ENCODE measurements around the gene ADISSP.

ADISSP gene

DNA sequence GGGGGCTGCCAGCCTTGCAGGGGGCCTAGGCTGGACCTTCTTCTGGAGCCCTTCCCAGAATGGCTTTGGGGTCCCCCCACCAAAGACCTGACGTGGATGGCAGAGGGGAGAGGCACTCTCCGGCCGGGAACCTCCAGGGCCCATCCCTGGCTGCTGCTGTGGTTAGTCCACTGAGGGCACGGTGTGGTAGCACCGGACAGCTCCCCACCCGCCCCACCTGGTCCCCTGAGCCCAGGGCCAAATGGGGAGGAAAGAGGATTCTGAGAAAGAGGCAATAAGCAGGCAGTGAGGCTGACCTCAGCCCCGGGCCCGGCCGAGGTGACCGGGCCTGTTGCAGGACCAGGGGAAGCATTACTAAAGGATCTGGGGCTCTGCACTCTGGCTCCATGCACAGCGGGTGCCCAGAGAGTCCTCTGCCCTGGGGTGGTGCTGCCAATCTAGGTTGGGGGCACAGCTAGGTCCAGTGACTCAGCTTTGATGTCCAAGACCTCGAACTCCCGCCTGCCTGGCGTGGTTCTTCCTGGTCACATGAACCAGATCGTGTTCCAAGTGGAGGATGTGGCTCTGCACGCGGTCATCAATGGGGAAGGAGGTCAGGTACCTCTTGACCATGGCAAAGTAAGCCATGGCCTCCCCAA is 16.8 kb upstream of the ADISSP start:
- no peak overlapping the region for H3K4me3 ChIP-seq (ENCODE audit: low read length)

DNA sequence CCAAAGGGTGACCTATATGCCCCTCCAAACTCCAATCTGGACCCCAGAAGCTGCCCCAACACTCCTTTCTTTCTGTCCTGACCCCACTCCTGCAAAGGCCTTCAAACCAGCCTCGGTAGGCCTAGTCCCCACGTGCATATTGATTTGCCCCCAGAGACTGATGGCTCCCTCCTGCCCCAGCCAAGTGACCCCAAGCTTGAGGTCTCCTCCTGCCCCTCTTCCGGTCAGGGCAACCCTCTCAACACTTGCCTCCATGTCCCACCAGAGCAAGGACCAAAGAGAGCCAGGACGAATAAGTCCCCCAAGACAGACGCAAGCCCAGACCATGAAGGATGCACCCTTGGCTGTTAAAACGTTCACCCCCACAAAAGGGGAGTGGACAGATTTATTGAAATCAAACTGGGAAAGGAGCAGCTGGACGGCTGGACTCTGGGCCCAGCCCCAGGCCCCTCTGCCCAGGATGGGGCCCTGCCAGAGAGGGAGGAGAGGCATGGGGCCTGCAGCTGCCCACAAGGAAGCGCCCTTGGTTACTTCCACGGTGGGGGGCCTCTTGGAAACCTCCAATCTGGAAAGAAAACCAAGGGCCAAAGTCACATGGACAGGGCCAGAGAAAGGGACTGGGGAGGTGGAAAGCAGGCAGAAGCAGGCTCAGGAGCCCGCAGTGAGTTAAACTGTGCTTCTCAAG is 16.1 kb upstream of the ADISSP start:
- Histone ChIP-seq H3K4me1 (ENCODE audit: control insufficient read depth, low read length) (peaks cover 60% of the 10 kb centered on the region), H3K36me3 (ENCODE audit: control insufficient read depth, low read length) (peaks cover 21% of the 10 kb centered on the region), H3K9me3 (ENCODE audit: control insufficient read depth, insufficient read depth, low read length) (no peaks in the 10 kb centered on the region), H3K4me2 (ENCODE audit: low read length) (peak overlapping the region; percentile 22; the same call in 1 of the 2 replicates), H3K79me2 (ENCODE audit: control insufficient read depth, low read length) (peaks cover 40% of the 10 kb centered on the region), H4K20me1 (ENCODE audit: control insufficient read depth, insufficient read depth, low read depth, low read length) (peaks cover 9% of the 10 kb centered on the region; the same call in 1 of the 2 replicates), H3K27me3 (ENCODE audit: control insufficient read depth, low read length) (peaks cover 12% of the 10 kb centered on the region), H3F3A (ENCODE audit: control insufficient read depth, insufficient read depth) (peaks cover 7% of the 10 kb centered on the region; the same call in 1 of the 2 replicates), H3K9me2 (replicated peaks; ENCODE audit: control insufficient read depth, low read length) (no peaks in the 10 kb centered on the region), H3K4me3 (ENCODE audit: low read length) (no peak overlapping the region), H3K27ac (ENCODE audit: low read depth, low read length) (no peak overlapping the region)
- no peak for TF ChIP-seq EZH2phosphoT487 (IDR thresholded peaks at IDR 0.05; ENCODE audit: borderline replicate concordance, low read length)
- TF ChIP-seq, protein P1, sequence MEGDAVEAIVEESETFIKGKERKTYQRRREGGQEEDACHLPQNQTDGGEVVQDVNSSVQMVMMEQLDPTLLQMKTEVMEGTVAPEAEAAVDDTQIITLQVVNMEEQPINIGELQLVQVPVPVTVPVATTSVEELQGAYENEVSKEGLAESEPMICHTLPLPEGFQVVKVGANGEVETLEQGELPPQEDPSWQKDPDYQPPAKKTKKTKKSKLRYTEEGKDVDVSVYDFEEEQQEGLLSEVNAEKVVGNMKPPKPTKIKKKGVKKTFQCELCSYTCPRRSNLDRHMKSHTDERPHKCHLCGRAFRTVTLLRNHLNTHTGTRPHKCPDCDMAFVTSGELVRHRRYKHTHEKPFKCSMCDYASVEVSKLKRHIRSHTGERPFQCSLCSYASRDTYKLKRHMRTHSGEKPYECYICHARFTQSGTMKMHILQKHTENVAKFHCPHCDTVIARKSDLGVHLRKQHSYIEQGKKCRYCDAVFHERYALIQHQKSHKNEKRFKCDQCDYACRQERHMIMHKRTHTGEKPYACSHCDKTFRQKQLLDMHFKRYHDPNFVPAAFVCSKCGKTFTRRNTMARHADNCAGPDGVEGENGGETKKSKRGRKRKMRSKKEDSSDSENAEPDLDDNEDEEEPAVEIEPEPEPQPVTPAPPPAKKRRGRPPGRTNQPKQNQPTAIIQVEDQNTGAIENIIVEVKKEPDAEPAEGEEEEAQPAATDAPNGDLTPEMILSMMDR (IDR thresholded peaks at IDR 0.05; ENCODE audit: low read depth, low read length, poor library complexity, severe bottlenecking), result no peak

More for the DNA sequence above, 16.8 kb upstream of the ADISSP start:
- Histone ChIP-seq H4K20me1 (ENCODE audit: control insufficient read depth, insufficient read depth, low read depth, low read length) (peaks cover 9% of the 10 kb centered on the region; the same call in 1 of the 2 replicates), H3K27me3 (ENCODE audit: control insufficient read depth, low read length) (peaks cover 5% of the 10 kb centered on the region), H3K9me3 (ENCODE audit: control insufficient read depth, insufficient read depth, low read length) (no peaks in the 10 kb centered on the region), H3K9me2 (replicated peaks; ENCODE audit: control insufficient read depth, low read length) (no peaks in the 10 kb centered on the region), H3K4me2 (ENCODE audit: low read length) (peak overlapping the region; percentile 91), H3K36me3 (ENCODE audit: control insufficient read depth, low read length) (peaks cover 21% of the 10 kb centered on the region), H3K4me1 (ENCODE audit: control insufficient read depth, low read length) (peaks cover 57% of the 10 kb centered on the region), H3K27ac (ENCODE audit: low read depth, low read length) (no peak overlapping the region), H3K79me2 (ENCODE audit: control insufficient read depth, low read length) (peaks cover 40% of the 10 kb centered on the region), H3F3A (ENCODE audit: control insufficient read depth, insufficient read depth) (peaks cover 7% of the 10 kb centered on the region; the same call in 1 of the 2 replicates)
- TF ChIP-seq, protein P1 (IDR thresholded peaks at IDR 0.05; ENCODE audit: low read depth, low read length, poor library complexity, severe bottlenecking), result no peak
- no peak for TF ChIP-seq EZH2phosphoT487 (IDR thresholded peaks at IDR 0.05; ENCODE audit: borderline replicate concordance, low read length)

DNA sequence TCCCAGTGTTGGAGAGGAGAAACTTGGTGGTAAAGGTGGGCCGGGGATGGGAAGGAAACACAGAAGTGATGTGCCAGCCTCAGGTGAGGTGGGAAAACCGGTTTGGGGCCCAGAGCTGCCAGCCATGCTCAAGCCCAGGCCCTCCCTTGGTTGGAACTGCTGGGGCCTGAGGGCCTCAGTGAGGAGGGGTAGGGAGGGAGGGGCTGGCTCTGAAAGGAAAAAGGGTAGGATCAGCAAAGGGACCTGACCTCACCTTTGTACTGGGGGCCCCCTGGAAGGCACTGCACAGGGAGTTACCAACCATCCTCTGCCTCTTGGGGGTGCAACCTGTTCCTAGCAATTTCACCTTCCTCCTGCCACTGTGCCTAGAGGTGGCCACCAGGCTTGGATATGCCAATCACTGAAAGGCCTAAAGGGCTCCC is 15.5 kb upstream of the ADISSP start:
- TF ChIP-seq, protein P1 (IDR thresholded peaks at IDR 0.05; ENCODE audit: low read depth, low read length, poor library complexity, severe bottlenecking), result no peak
- TF ChIP-seq EZH2phosphoT487 (IDR thresholded peaks at IDR 0.05; ENCODE audit: borderline replicate concordance, low read length), result no peak
- Histone ChIP-seq H3K4me1 (ENCODE audit: control insufficient read depth, low read length) (peaks cover 60% of the 10 kb centered on the region), H3K4me2 (ENCODE audit: low read length) (peak overlapping the region; percentile 22; the same call in 1 of the 2 replicates), H3K4me3 (ENCODE audit: low read length) (no peak overlapping the region), H4K20me1 (ENCODE audit: control insufficient read depth, insufficient read depth, low read depth, low read length) (peaks cover 9% of the 10 kb centered on the region; the same call in 1 of the 2 replicates), H3K9me2 (replicated peaks; ENCODE audit: control insufficient read depth, low read length) (no peaks in the 10 kb centered on the region), H3K27me3 (ENCODE audit: control insufficient read depth, low read length) (peaks cover 17% of the 10 kb centered on the region), H3K9me3 (ENCODE audit: control insufficient read depth, insufficient read depth, low read length) (no peaks in the 10 kb centered on the region), H3F3A (ENCODE audit: control insufficient read depth, insufficient read depth) (peaks cover 7% of the 10 kb centered on the region; the same call in 1 of the 2 replicates), H3K79me2 (ENCODE audit: control insufficient read depth, low read length) (peaks cover 40% of the 10 kb centered on the region), H3K27ac (ENCODE audit: low read depth, low read length) (no peak overlapping the region), H3K36me3 (ENCODE audit: control insufficient read depth, low read length) (peaks cover 21% of the 10 kb centered on the region)

Measured in DOHH2 (cell line).